D721Med (cell line): ENCODE data around the gene F2R.
"Not testable (repeated sequence)": the region's sequence is repeated elsewhere in the genome, so short reads cannot be mapped to it uniquely, and the experiment has no call there.

Experiments used
- DNase-seq: peaks from one replicate; pipeline ENCODE4 v3.0.0; 2011; ENCODE audit warnings: low spot score; ENCODE audit not compliant: insufficient read length
- FAIRE-seq: peaks from 2 replicates; lab custom pipeline; 2011; peaks lifted over from hg19 to GRCh38; lab: Jason Lieb, UNC
- CTCF ChIP-seq: IDR thresholded peaks from 2 replicates; pipeline ENCODE4 v1.5.1; 2012; ENCODE audit warnings: mild to moderate bottlenecking, control low read depth; ENCODE audit not compliant: insufficient read depth; ENCODE audit errors: missing control alignments

Gene F2R

DNA sequence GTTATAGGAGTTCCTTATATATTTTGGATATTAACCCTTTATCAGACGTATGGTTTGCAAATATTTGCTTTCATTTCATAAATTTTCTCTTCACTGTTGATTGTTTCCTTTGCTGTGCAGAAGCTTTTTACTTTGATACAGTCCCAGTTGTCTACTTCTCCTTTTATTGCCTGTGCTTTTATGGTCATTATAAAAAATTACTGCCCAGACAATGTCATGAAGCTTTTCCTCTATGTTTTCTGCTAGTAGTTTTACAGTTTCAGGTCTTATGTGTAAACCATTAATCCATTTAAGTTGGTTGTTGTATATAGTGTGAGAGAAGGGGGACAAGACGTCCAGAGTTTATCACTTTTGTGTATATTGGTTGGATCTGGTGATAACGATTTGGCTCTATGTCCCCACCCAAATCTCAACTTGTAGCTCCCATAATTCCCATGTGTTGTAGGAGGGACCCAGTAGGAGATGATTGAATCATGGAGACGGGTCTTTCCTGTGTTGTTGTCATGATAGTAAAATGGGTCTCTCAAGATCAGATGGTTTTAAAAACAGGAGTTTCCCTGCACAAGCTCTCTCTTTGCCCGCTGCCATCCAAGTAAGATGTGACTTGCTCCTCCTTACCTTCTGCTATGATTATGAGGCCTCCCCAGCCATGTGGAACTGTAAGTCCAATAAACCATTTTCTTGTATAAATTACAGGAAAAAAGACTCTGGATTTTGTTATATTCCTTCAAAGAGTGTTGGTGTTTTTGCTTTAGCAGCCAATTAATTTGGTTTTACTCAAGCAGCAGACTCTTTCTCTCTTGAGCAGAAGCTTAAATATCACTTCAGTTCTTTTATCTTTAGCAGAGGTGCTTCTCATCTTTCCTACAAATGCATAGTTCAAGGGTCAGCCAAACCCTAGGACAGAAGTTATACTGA is 13.7 kb downstream of the F2R start:
- no peak for FAIRE-seq
- no peak for DNase-seq
- TF ChIP-seq CTCF: no peak

DNA sequence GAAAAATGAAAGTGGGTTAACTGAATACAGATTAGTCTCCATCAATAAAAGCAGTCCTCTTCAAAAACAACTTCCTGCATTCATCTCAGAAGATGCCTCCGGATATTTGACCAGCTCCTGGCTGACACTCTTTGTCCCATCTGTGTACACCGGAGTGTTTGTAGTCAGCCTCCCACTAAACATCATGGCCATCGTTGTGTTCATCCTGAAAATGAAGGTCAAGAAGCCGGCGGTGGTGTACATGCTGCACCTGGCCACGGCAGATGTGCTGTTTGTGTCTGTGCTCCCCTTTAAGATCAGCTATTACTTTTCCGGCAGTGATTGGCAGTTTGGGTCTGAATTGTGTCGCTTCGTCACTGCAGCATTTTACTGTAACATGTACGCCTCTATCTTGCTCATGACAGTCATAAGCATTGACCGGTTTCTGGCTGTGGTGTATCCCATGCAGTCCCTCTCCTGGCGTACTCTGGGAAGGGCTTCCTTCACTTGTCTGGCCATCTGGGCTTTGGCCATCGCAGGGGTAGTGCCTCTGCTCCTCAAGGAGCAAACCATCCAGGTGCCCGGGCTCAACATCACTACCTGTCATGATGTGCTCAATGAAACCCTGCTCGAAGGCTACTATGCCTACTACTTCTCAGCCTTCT is 16.6 kb downstream of the F2R start:
- no peak for TF ChIP-seq CTCF
- FAIRE-seq (no peak), DNase-seq (no peak)

DNA sequence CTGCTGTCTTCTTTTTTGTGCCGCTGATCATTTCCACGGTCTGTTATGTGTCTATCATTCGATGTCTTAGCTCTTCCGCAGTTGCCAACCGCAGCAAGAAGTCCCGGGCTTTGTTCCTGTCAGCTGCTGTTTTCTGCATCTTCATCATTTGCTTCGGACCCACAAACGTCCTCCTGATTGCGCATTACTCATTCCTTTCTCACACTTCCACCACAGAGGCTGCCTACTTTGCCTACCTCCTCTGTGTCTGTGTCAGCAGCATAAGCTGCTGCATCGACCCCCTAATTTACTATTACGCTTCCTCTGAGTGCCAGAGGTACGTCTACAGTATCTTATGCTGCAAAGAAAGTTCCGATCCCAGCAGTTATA is 17.1 kb downstream of the F2R start:
- DNase-seq (no peak), FAIRE-seq (no peak)
- no peak for TF ChIP-seq CTCF

DNA sequence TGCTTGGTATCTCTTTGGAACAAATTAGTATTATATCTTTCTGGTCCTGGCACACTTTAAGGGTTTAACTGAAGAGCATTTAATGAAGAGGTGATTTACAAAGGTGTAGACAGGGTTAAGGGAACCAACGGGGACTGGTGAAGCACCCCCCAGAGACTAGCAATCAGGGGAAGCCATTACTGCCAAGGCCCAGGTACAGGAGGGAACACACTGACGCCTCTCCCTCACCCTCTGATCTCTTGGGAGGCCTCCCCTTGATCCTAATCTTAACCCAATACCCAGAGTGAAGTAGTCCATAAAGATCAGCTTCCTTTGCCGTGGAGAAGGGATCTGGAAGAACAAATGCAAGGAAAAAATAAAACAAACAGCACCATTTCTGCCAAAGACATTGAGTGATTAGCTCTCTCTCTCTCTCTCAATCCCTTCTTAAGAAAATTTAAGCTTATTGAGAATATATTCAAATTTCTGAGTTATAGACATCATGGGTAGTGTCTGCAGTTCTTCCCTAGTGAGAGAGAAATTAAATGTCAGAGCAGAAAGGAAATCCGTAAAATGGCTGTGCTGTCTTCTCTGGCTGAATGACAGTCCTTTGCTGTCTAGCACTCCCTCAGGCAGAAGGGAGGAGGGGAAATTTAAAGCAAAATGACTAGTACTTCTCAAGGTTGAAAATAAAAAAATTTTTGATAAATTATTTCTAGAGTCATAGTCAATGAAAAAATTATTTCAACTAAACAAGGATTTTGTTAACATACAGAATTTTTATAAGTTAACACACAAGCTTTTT is 20.0 kb downstream of the F2R start:
- TF ChIP-seq CTCF: no peak
- FAIRE-seq: no peak
- DNase-seq: no peak

DNA sequence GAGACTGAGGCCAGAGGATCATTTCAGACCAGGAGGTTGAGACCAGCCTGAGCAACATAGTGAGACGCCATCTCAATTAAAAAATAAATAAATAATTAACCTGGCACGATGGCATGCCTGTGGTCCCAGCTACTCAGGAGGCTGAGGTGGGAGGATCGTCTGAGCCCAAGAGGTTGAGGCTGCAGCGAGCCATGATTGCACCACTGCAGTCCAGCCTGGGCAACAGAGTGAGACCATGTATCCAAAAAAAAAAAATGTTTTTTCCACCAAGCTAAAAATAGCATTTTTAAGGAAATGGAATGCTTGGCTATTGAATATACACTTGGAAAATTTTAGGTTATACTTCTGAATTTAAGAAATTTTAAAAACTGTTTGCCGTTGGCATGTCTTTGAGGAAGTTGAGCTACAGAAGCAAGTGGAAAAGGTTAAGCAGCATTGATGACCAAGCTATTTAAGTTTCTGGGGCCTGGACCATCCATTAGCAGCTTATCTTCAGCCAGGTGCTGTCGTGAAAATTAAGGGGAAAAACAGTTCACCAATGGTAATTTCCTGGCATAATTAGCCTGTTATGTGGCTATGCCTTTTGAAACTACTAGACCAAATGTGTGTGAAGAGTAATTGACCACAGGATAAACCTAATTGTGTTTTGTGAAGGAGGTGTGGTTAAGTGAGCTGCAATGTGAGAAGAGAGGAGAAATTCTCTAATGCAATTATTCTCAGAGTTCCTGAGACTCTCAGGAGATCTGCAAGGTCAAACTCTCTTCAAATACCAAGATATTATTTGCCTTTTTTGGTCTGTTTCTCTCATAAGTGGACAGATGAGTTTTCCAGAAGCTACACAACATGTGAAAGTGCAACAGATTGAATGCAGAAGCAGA is 21.0 kb downstream of the F2R start:
- TF ChIP-seq CTCF: no peak
- no peak for FAIRE-seq
- no peak for DNase-seq

DNA sequence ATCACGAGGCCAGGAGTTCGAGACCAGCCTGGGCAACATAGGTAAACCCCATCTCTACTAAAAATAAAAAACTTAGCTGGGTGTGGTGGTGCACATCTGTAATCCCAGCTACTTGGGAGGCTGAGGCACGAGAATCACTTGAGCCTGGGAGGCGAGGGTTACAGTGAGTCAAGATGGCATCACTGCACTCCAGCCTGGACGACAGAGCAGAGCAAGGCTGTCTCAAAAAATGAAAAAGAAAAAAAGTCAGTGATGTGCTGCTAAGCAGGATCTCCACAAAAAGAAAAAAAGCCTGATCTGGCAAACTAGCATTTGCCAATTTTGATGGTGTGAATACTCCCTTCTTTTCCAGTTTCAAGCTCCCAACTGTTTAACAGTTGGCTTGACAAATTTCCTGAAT is 21.9 kb downstream of the F2R start:
- FAIRE-seq: no peak
- TF ChIP-seq CTCF: no peak
- no peak for DNase-seq

- FAIRE-seq, DNase-seq: not testable (repeated sequence)
These were observed 25.6 kb downstream of the F2R start for GRCh38 chr5:76741506-76741905.
